ENCODE results near the gene BGLAP. TPM values are rescaled to one million over a fixed set of nuclear protein-coding genes. Genes with fewer than 3 reads are reported as not detected.

Gene BGLAP
- total RNA-seq, 1 experiment from 2014 or later, result 0.67 TPM

- no TSS peak for BruUV-seq (replicated peaks)
- peaks cover 33% of the 10 kb centered on the region for H3K36me3 ChIP-seq (ENCODE audit: control insufficient read depth, insufficient read depth, low read length)
- H3K27me3 ChIP-seq (ENCODE audit: control insufficient read depth, insufficient read depth, low read length), result no peaks in the 10 kb centered on the region
- no peak for ATAC-seq
- H3K9me3 ChIP-seq (ENCODE audit: control insufficient read depth, insufficient read depth, low read depth, low read length), result no peaks in the 10 kb centered on the region
- in situ Hi-C loops (cut with HindIII; ENCODE audit: low pct_unique_long_range_greater_than_20kb, low sequenced_read_pairs), result no loop called here
- no peak overlapping the region for H3K27ac ChIP-seq (ENCODE audit: low read length)
- DNase-seq (ENCODE audit: low read depth, low spot score), result no peak
- POLR2A ChIA-PET, result no interaction called here
- TF ChIP-seq TCF7L2 (IDR thresholded peaks at IDR 0.05; ENCODE audit: low read depth, low read length), result no peak
- TF ChIP-seq POLR2AphosphoS5 (IDR thresholded peaks at IDR 0.05; ENCODE audit: low read depth, low read length), result no peak
- no peak for TF ChIP-seq CTCF (IDR thresholded peaks at IDR 0.05)
- no peak for TF ChIP-seq REST (IDR thresholded peaks at IDR 0.05; ENCODE audit: insufficient read depth in 1 of 2, low read depth in 2 of 2, low read length in 1 of 2)
- TF ChIP-seq SIN3A (IDR thresholded peaks at IDR 0.05; ENCODE audit: borderline replicate concordance, insufficient read depth, low read depth, low read length), result no peak
- H3K4me1 ChIP-seq (ENCODE audit: control insufficient read depth, insufficient read depth, low read length), result peaks cover 1% of the 10 kb centered on the region
- no peak overlapping the region for H3K4me3 ChIP-seq (ENCODE audit: low read depth in 2 of 2, low read length in 2 of 2)
- CTCF ChIA-PET, result no interaction called here
- intact Hi-C loops (cut with micrococcal nuclease; ENCODE audit: unreplicated experiment), result no loop called here
Measured at GRCh38 chr1:156268336-156268735, 26.4 kb downstream of the BGLAP start.

- TF ChIP-seq CTCF (IDR thresholded peaks at IDR 0.05), result no peak
- TF ChIP-seq REST (IDR thresholded peaks at IDR 0.05; ENCODE audit: insufficient read depth in 1 of 2, low read depth in 2 of 2, low read length in 1 of 2), result no peak
- no peak for TF ChIP-seq POLR2AphosphoS5 (IDR thresholded peaks at IDR 0.05; ENCODE audit: low read depth, low read length)
- TF ChIP-seq SIN3A (IDR thresholded peaks at IDR 0.05; ENCODE audit: borderline replicate concordance, insufficient read depth, low read depth, low read length), result no peak
- no peak for TF ChIP-seq TCF7L2 (IDR thresholded peaks at IDR 0.05; ENCODE audit: low read depth, low read length)
- POLR2A ChIA-PET, result interaction anchor here (0.7 to 1.2 kb wide), 2 partner anchors 12 to 22 kb away, joined by 6 to 12 read pairs; partner anchors contain the start of genes PAQR6 and SMG5
- BruUV-seq (replicated peaks), result no TSS peak
- H3K27me3 ChIP-seq (ENCODE audit: control insufficient read depth, insufficient read depth, low read length), result no peaks in the 10 kb centered on the region
- in situ Hi-C loops (cut with HindIII; ENCODE audit: low pct_unique_long_range_greater_than_20kb, low sequenced_read_pairs) (no loop called here), intact Hi-C loops (cut with micrococcal nuclease; ENCODE audit: unreplicated experiment) (no loop called here)
- DNase-seq (ENCODE audit: low read depth, low spot score) (no peak), ATAC-seq (no peak)
- H3K9me3 ChIP-seq (ENCODE audit: control insufficient read depth, insufficient read depth, low read depth, low read length), result no peaks in the 10 kb centered on the region
- no peaks in the 10 kb centered on the region for H3K4me1 ChIP-seq (ENCODE audit: control insufficient read depth, insufficient read depth, low read length)
- H3K4me3 ChIP-seq (ENCODE audit: low read depth in 2 of 2, low read length in 2 of 2), result no peak overlapping the region
- no peak overlapping the region for H3K27ac ChIP-seq (ENCODE audit: low read length)
- H3K36me3 ChIP-seq (ENCODE audit: control insufficient read depth, insufficient read depth, low read length), result peaks cover 42% of the 10 kb centered on the region
- CTCF ChIA-PET, result no interaction called here
Measured at GRCh38 chr1:156270314-156270713, 28.3 kb downstream of the BGLAP start.

All from Panc1 (cell line).